Measurements from ENCODE around the gene SLC38A4. TPM values are rescaled to one million over a fixed set of nuclear protein-coding genes. Genes with fewer than 3 reads are reported as not detected.

SLC38A4 gene
- total and polyA plus RNA-seq, 10 donors, result 0.07 to 0.91 (median 0.37) TPM; not detected in 2

- H3K27me3 ChIP-seq (replicated peaks in 1 of 7), result no peaks in the 10 kb centered on the region
- intact Hi-C loops (cut with DNase I; ENCODE audit: low total_unique reads), result no loop called here
- 48 to 73% (median 63%) methylated on average over 1 of the region's 1 CpG for WGBS, 5 donors
- TF ChIP-seq POLR2AphosphoS5 (IDR thresholded peaks at IDR 0.05), result no peak
- TF ChIP-seq POLR2A (IDR thresholded peaks at IDR 0.05), result no peak
- no peak for TF ChIP-seq CTCF (IDR thresholded peaks at IDR 0.05 in 8 of 11, conservative IDR thresholded peaks at IDR 0.05 in 3 of 11)
- no peaks in the 10 kb centered on the region for H3K36me3 ChIP-seq
- H3K9me3 ChIP-seq, result no peaks in the 10 kb centered on the region
- no peak for DNase-seq
- H3K4me1 ChIP-seq, result no peaks in the 10 kb centered on the region
- peak overlapping the region in 4 of 8 donors; percentile 6 to 16 (median 13) for H3K27ac ChIP-seq
- H3K4me3 ChIP-seq, result no peak overlapping the region
Observed at GRCh38 chr12:46771268-46771827, 54.4 kb downstream of the SLC38A4 start.

GRCh38 chr12:46770501-46771183 lies 55.2 kb downstream of the SLC38A4 start:
- WGBS, 5 donors, result 67 to 87% (median 85%) methylated on average over 3 of the region's 3 CpGs
- TF ChIP-seq CTCF (IDR thresholded peaks at IDR 0.05 in 8 of 11, conservative IDR thresholded peaks at IDR 0.05 in 3 of 11), result no peak
- TF ChIP-seq POLR2AphosphoS5 (IDR thresholded peaks at IDR 0.05), result no peak
- no peak for TF ChIP-seq POLR2A (IDR thresholded peaks at IDR 0.05)
- intact Hi-C loops (cut with DNase I; ENCODE audit: low total_unique reads), result no loop called here

GRCh38 chr12:46764005-46764404 lies 61.8 kb downstream of the SLC38A4 start:
- no peaks in the 10 kb centered on the region for H3K36me3 ChIP-seq
- TF ChIP-seq CTCF (IDR thresholded peaks at IDR 0.05 in 8 of 11, conservative IDR thresholded peaks at IDR 0.05 in 3 of 11), result no peak
- no peak for TF ChIP-seq POLR2AphosphoS5 (IDR thresholded peaks at IDR 0.05)
- no peak for TF ChIP-seq POLR2A (IDR thresholded peaks at IDR 0.05)
- DNase-seq, result no peak
- H3K9me3 ChIP-seq, result peaks cover 0 to 14% (median 8%) of the 10 kb centered on the region in 8 donors
- intact Hi-C loops (cut with DNase I; ENCODE audit: low total_unique reads), result no loop called here
- H3K4me1 ChIP-seq, result no peaks in the 10 kb centered on the region
- WGBS, 5 donors, result 72 to 90% (median 79%) methylated on average over 3 of the region's 3 CpGs
- no peaks in the 10 kb centered on the region for H3K27me3 ChIP-seq (replicated peaks in 1 of 7)
- no peak overlapping the region for H3K27ac ChIP-seq
- no peak overlapping the region for H3K4me3 ChIP-seq

More at GRCh38 chr12:46770501-46771183, 55.2 kb downstream of the SLC38A4 start:
- Histone ChIP-seq H3K27ac (peak overlapping the region in 4 of 8 donors; percentile 3 to 16 (median 9)), H3K36me3 (no peaks in the 10 kb centered on the region), H3K9me3 (no peaks in the 10 kb centered on the region), H3K27me3 (replicated peaks in 1 of 7) (no peaks in the 10 kb centered on the region), H3K4me1 (no peaks in the 10 kb centered on the region), H3K4me3 (no peak overlapping the region)
- DNase-seq, result no peak

- no peak for DNase-seq
- TF ChIP-seq CTCF (IDR thresholded peaks at IDR 0.05 in 8 of 11, conservative IDR thresholded peaks at IDR 0.05 in 3 of 11), result no peak
- TF ChIP-seq POLR2AphosphoS5 (IDR thresholded peaks at IDR 0.05), result no peak
- no peak for TF ChIP-seq POLR2A (IDR thresholded peaks at IDR 0.05)
- Histone ChIP-seq H3K27ac (no peak overlapping the region), H3K36me3 (no peaks in the 10 kb centered on the region), H3K4me1 (no peaks in the 10 kb centered on the region), H3K9me3 (peaks cover 0 to 22% (median 15%) of the 10 kb centered on the region in 8 donors), H3K27me3 (replicated peaks in 1 of 7) (no peaks in the 10 kb centered on the region), H3K4me3 (no peak overlapping the region)
- intact Hi-C loops (cut with DNase I; ENCODE audit: low total_unique reads), result no loop called here
Observed at GRCh38 chr12:46763230-46763629, 62.6 kb downstream of the SLC38A4 start.
